K562 (cell line): ENCODE results near the gene NISCH. TPM values are rescaled to one million over a fixed set of nuclear protein-coding genes. Genes with fewer than 3 reads are reported as not detected.

Source experiments
- ATAC-seq: fragments of 200-7000 bp; cut with Tn5 transposase; 3 replicates; pipeline ENCODE4 v1.9.1; 2020; ENCODE audit warnings: moderate library complexity
- BruUV-seq: library from RNA; stranded (reverse); fragments of 400-500 nt; replicated peaks from 2 replicates; lab custom pipeline; 2021; lab: Mats Ljungman, UMichigan
- CTCF ChIA-PET: fragments of 300-600 bp; formaldehyde crosslinking; extraction: SDS; loops from one replicate; lab custom pipeline; 2021; ENCODE audit warnings: low intra/inter-chr PET ratio; lab: Yijun Ruan, JAX
- POLR2A ChIA-PET: fragments of 300-600, 350-650 bp; sonication (Branson Sonifier 250); formaldehyde crosslinking; extraction: SDS; loops from one replicate; lab custom pipeline; 2021; ENCODE audit warnings: antibody characterized with exemption, inconsistent platforms; lab: Yijun Ruan, JAX
- DNase-seq, 4 experiments: peaks; one replicate each; pipeline versions ENCODE4 v3.0.0 to v3.0.0-alpha.2; 2011 to 2018; ENCODE audit warnings: low spot score in 3 of 4, mixed read lengths in 3 of 4; ENCODE audit errors: extremely low read depth in 1 of 4
- FAIRE-seq: peaks from 2 replicates; lab custom pipeline; 2011; peaks lifted over from hg19 to GRCh38; lab: Jason Lieb, UNC
- H2AFZ ChIP-seq: 2 replicates; pipeline ENCODE4 v1.6.0; 2011; ENCODE audit warnings: low read depth, low read length, control low read depth, inconsistent platforms
- H3K27ac ChIP-seq: fragments of 200-600 bp; 3 replicates; pipeline ENCODE4 v1.8.0; 2011; ENCODE audit warnings: low read depth, mild to moderate bottlenecking, control low read depth, inconsistent platforms, low read length, moderate library complexity, mixed read lengths; ENCODE audit errors: extremely low read depth
- H3K27me3 ChIP-seq, 2 experiments: fragments of 300-600 bp in 1 of 2; 2 replicates in 1 of 2; 3 replicates in 1 of 2; pipeline versions ENCODE4 v1.6.0 to v1.8.0; 2011; ENCODE audit warnings: inconsistent platforms in 2 of 2, low read length in 2 of 2, mild to moderate bottlenecking in 1 of 2, mixed read lengths in 1 of 2, moderate library complexity in 1 of 2; ENCODE audit not compliant: control insufficient read depth in 2 of 2, insufficient read depth in 2 of 2
- H3K36me3 ChIP-seq: fragments of 300-600 bp; 3 replicates; pipeline ENCODE4 v1.8.0; 2011; ENCODE audit warnings: mild to moderate bottlenecking, low read length, inconsistent platforms; ENCODE audit not compliant: control insufficient read depth, insufficient read depth
- H3K4me1 ChIP-seq, 2 experiments: fragments of 200-600 bp in 1 of 2; replicated peaks in 1 of 2; 2 replicates in 1 of 2; 3 replicates in 1 of 2; pipeline versions ENCODE4 v1.5.1 to v1.8.0; 2011; ENCODE audit warnings: inconsistent platforms in 2 of 2, low read length in 2 of 2, mild to moderate bottlenecking in 1 of 2, mixed read lengths in 1 of 2, moderate library complexity in 1 of 2; ENCODE audit not compliant: control insufficient read depth in 2 of 2, insufficient read depth in 2 of 2
- H3K4me2 ChIP-seq: 2 replicates; pipeline ENCODE4 v1.6.1; 2011; ENCODE audit warnings: low read length, control low read depth, inconsistent platforms, mixed read lengths; ENCODE audit not compliant: insufficient read depth
- H3K4me3 ChIP-seq: fragments of 200-600 bp; sonication (generic), shearing (Covaris generic); 2 replicates; pipeline ENCODE4 v1.5.1; 2016; ENCODE audit warnings: control low read depth, inconsistent platforms
- H3K79me2 ChIP-seq: fragments of 200-600 bp; 3 replicates; pipeline ENCODE4 v1.8.0; 2011; ENCODE audit warnings: low read length, inconsistent platforms; ENCODE audit not compliant: control insufficient read depth, insufficient read depth
- H3K9ac ChIP-seq, 2 experiments: 2 replicates each; pipeline versions ENCODE4 v1.6.0 to v1.6.1; 2011; ENCODE audit warnings: low read depth in 2 of 2, low read length in 2 of 2, control low read depth in 1 of 2, inconsistent platforms in 1 of 2, mild to moderate bottlenecking in 1 of 2, mixed read lengths in 1 of 2; ENCODE audit not compliant: insufficient read depth in 1 of 2
- H3K9me1 ChIP-seq: one replicate; pipeline ENCODE4 v1.6.0; 2011; ENCODE audit warnings: inconsistent platforms, mild to moderate bottlenecking, low read length, moderate library complexity; ENCODE audit not compliant: control insufficient read depth, insufficient read depth
- H3K9me3 ChIP-seq: replicated peaks from 2 replicates; pipeline ENCODE4 v1.5.1; 2011; ENCODE audit warnings: low read depth, low read length, inconsistent platforms; ENCODE audit not compliant: control insufficient read depth, insufficient read depth
- H4K20me1 ChIP-seq: replicated peaks from 2 replicates; pipeline ENCODE4 v1.6.1; 2011; ENCODE audit warnings: low read length, inconsistent platforms, mixed read lengths; ENCODE audit not compliant: control insufficient read depth, insufficient read depth
- CGGBP1 ChIP-seq: fragments of 250-450 bp; sonication (Bioruptor Pico); IDR thresholded peaks from 2 replicates; pipeline ENCODE4 v1.9.0; 2021; ENCODE audit warnings: mild to moderate bottlenecking
- CLOCK ChIP-seq: fragments of 250-450 bp; sonication (Bioruptor Pico); IDR thresholded peaks from 2 replicates; pipeline ENCODE4 v1.4.0; 2020; ENCODE audit warnings: mild to moderate bottlenecking, moderate library complexity, borderline replicate concordance
- ETV5 ChIP-seq: sonication (generic); formaldehyde crosslinking; IDR thresholded peaks from 2 replicates; pipeline ENCODE4 v1.4.0; 2020; ENCODE audit warnings: low read depth, mild to moderate bottlenecking, missing genetic modification reagents
- KLF16 ChIP-seq: IDR thresholded peaks from 2 replicates; pipeline ENCODE4 v1.6.1; 2016; ENCODE audit warnings: antibody characterized with exemption
- PTTG1 ChIP-seq: fragments of 450-650 bp; IDR thresholded peaks from 2 replicates; pipeline ENCODE4 v1.6.1; 2016; ENCODE audit warnings: low read depth, mild to moderate bottlenecking, missing genetic modification characterization, missing compliant biosample characterization
- SAFB2 ChIP-seq: fragments of 200-400 bp; formaldehyde crosslinking; IDR thresholded peaks from 2 replicates; pipeline ENCODE4 v1.6.1; 2018; ENCODE audit warnings: borderline replicate concordance, low read length, low read depth, moderate library complexity; ENCODE audit not compliant: severe bottlenecking
- THRB ChIP-seq: fragments of 450-650 bp; formaldehyde crosslinking; conservative IDR thresholded peaks from 2 replicates; pipeline ENCODE4 v1.4.0; 2022; ENCODE audit warnings: mild to moderate bottlenecking, missing genetic modification characterization
- YBX1 ChIP-seq: fragments of 450-650 bp; IDR thresholded peaks from 2 replicates; pipeline ENCODE4 v1.7.1; 2016; ENCODE audit warnings: mild to moderate bottlenecking
- ZBTB5 ChIP-seq: fragments of 450-650 bp; IDR thresholded peaks from 2 replicates; pipeline ENCODE4 v1.6.1; 2017; ENCODE audit warnings: antibody characterized with exemption
- ZNF398 ChIP-seq: fragments of 250-450 bp; sonication (Bioruptor Pico); IDR thresholded peaks from 2 replicates; pipeline ENCODE4 v1.8.0; 2021; ENCODE audit warnings: moderate library complexity, mild to moderate bottlenecking, inconsistent platforms
- WGBS: fragments of 100-300 bp; shearing (Covaris generic); methylation state at CpG from one replicate; pipeline ENCODE4 v1.1.6; 2016; ENCODE audit warnings: low coverage, mixed read lengths; ENCODE audit not compliant: insufficient coverage; ENCODE audit errors: missing lambda C conversion rate; 5-methylcytosine and 5-hydroxymethylcytosine counted together
- in situ Hi-C: fragments of 300-500 bp; cut with MboI; formaldehyde crosslinking; loops from 4 replicates; pipeline ENCODE4 v1.15.0; 2018; ENCODE audit warnings: inconsistent platforms, mixed read lengths
- intact Hi-C: fragments of 100-400 bp; cut with micrococcal nuclease; formaldehyde crosslinking; loops from 2 replicates; pipeline ENCODE4 v1.14.2; 2022
- polyA plus RNA-seq, 8 experiments: library from polyadenylated mRNA; depleted of rRNA in 4 of 8; stranded (reverse) in 5 of 8; unstranded in 3 of 8; fragments of >200 nt; fragmentation: Nextera tagmentation in 2 of 8; fragmentation: Illumina TruSeq in 1 of 8; extraction: Ambion mirVana in 2 of 8; extraction: Trizol in 1 of 8; gene quantifications; 2 replicates each; pipeline versions ENCODE4 v1.2.1 to v1.2.3, GENCODE V29; 2011 to 2014; ENCODE audit warnings: inconsistent platforms in 1 of 8, missing spikeins in 1 of 8
- total RNA-seq, 7 experiments: library from RNA; depleted of rRNA in 6 of 7; stranded (reverse); fragments of >200 nt in 6 of 7; fragmentation: Illumina TruSeq in 2 of 7; extraction: Trizol in 2 of 7; gene quantifications; 2 replicates each; pipeline versions ENCODE4 v1.2.1 to v1.2.3, GENCODE V29; 2011 to 2021; ENCODE audit warnings: low replicate concordance in 1 of 7

Gene NISCH
- total and polyA plus RNA-seq, 9 of the 15 experiments (the other 6 are each of a cell fraction or from before 2014, with no cell fraction given), result 0.44 to 43.5 (median 23.4) TPM

- no TSS peak for BruUV-seq
- no peaks in the 10 kb centered on the region for H3K9me1 ChIP-seq
- in situ Hi-C loops, result no loop called here
- DNase-seq, result no peak
- no peak overlapping the region for H2AFZ ChIP-seq
- no peaks in the 10 kb centered on the region for H3K9me3 ChIP-seq
- H3K36me3 ChIP-seq, result no peaks in the 10 kb centered on the region
- POLR2A ChIA-PET, result interaction anchor here (0.5 to 1.0 kb wide), 4 partner anchors 27 to 220 kb away, joined by 3 to 4 read pairs (median 4); no protein-coding TSS in a partner anchor
- ATAC-seq, result no peak
- no peak overlapping the region for H3K9ac ChIP-seq
- H3K4me2 ChIP-seq, result no peak overlapping the region
- TF ChIP-seq SAFB2 (no peak), ZNF398 (CRISPR knock-in tag) (no peak), CGGBP1 (no peak), PTTG1 (no peak), ETV5 (CRISPR knock-in tag) (no peak), ZBTB5 (no peak), THRB (CRISPR knock-in tag) (no peak), CLOCK (CRISPR knock-in tag) (no peak), KLF16 (no peak), YBX1 (no peak)
- TF ChIP-seq, all 486 proteins: peak for 0
- 14% methylated on average over 7 of the region's 9 CpGs for WGBS
- no peaks in the 10 kb centered on the region for H3K79me2 ChIP-seq
- CTCF ChIA-PET, result no interaction called here
- no peaks in the 10 kb centered on the region for H3K27me3 ChIP-seq
- intact Hi-C loops, result no loop called here
- no peak for FAIRE-seq
- no peak overlapping the region for H3K27ac ChIP-seq
- no peak overlapping the region for H3K4me3 ChIP-seq
- no peaks in the 10 kb centered on the region for H4K20me1 ChIP-seq
- H3K4me1 ChIP-seq, result peaks cover 0 to 24% of the 10 kb centered on the region in 2 experiments; a peak in 3 of 5 replicates
Measured at GRCh38 chr3:52438579-52439425, 16.6 kb upstream of the NISCH start.
